Renal pelvis (tissue), 4 donors: Measurements from ENCODE around the gene DISP3. TPM values are rescaled to one million over a fixed set of nuclear protein-coding genes. Genes with fewer than 3 reads are reported as not detected.

ENCODE experiments used
- DNase-seq: peaks from one replicate; pipeline ENCODE4 v3.0.0-alpha.2; 2013
- polyA plus RNA-seq, 3 donors: library from polyadenylated mRNA; unstranded; fragments of 120-200 nt; gene quantifications; one replicate each; pipeline ENCODE4 v1.2.1, GENCODE V29; 2013; ENCODE audit not compliant: insufficient read length in 3 of 3

DISP3 gene
- polyA plus RNA-seq, 3 donors = 0.86 to 2.0 (median 1.8) TPM

GRCh38 chr1:11514366-11514765 lies 35.4 kb downstream of the DISP3 start:
- no peak for DNase-seq

GRCh38 chr1:11515368-11516300 lies 36.7 kb downstream of the DISP3 start:
- no peak for DNase-seq

- no peak for DNase-seq
Observed at GRCh38 chr1:11516961-11517635, 38.1 kb downstream of the DISP3 start.

- DNase-seq = no peak
Observed at GRCh38 chr1:11518016-11518701, 39.2 kb downstream of the DISP3 start.

GRCh38 chr1:11518791-11519628 lies 40.1 kb downstream of the DISP3 start:
- DNase-seq = no peak

- no peak for DNase-seq
Observed at GRCh38 chr1:11519629-11520031, 40.7 kb downstream of the DISP3 start.

- DNase-seq = no peak
Observed at GRCh38 chr1:11520531-11521233, 41.7 kb downstream of the DISP3 start.

GRCh38 chr1:11521582-11522399 lies 42.8 kb downstream of the DISP3 start:
- no peak for DNase-seq

GRCh38 chr1:11522400-11523235 lies 43.7 kb downstream of the DISP3 start:
- DNase-seq = no peak

- no peak for DNase-seq
Observed at GRCh38 chr1:11523261-11523660, 44.3 kb downstream of the DISP3 start.

- DNase-seq = no peak
Observed at GRCh38 chr1:11523746-11524464, 45.0 kb downstream of the DISP3 start.

- DNase-seq = no peak
Observed at GRCh38 chr1:11524465-11525150, 45.7 kb downstream of the DISP3 start.

GRCh38 chr1:11525151-11525505 lies 46.2 kb downstream of the DISP3 start:
- no peak for DNase-seq

GRCh38 chr1:11525516-11525915 lies 46.6 kb downstream of the DISP3 start:
- DNase-seq = no peak

GRCh38 chr1:11526071-11526895 lies 47.3 kb downstream of the DISP3 start:
- no peak for DNase-seq

- no peak for DNase-seq
Observed at GRCh38 chr1:11527541-11528452, 48.8 kb downstream of the DISP3 start.
